ENCODE measurements around the gene TRAM2. TPM values are rescaled to one million over a fixed set of nuclear protein-coding genes. Genes with fewer than 3 reads are reported as not detected.

The TRAM2 gene
- polyA plus RNA-seq, 3 donors, result 43.2 to 47.6 (median 46.4) TPM

GRCh38 chr6:52598123-52598823 lies 21.4 kb upstream of the TRAM2 start:
- DNase-seq (ENCODE audit: extremely low read depth in 1 of 11, low read depth in 9 of 11, low spot score in 4 of 11), result peak in 7 of 11 donors; percentile 50 to 77 (median 56)

GRCh38 chr6:52597738-52598122 lies 20.9 kb upstream of the TRAM2 start:
- DNase-seq (ENCODE audit: extremely low read depth in 1 of 11, low read depth in 9 of 11, low spot score in 4 of 11), result no peak

- DNase-seq (ENCODE audit: extremely low read depth in 1 of 11, low read depth in 9 of 11, low spot score in 4 of 11), result no peak
Observed at GRCh38 chr6:52596371-52597028, 19.6 kb upstream of the TRAM2 start.

- peak in 1 of 11 donors; percentile 52 for DNase-seq (ENCODE audit: extremely low read depth in 1 of 11, low read depth in 9 of 11, low spot score in 4 of 11)
Observed at GRCh38 chr6:52595796-52596130, 18.9 kb upstream of the TRAM2 start.

DNA sequence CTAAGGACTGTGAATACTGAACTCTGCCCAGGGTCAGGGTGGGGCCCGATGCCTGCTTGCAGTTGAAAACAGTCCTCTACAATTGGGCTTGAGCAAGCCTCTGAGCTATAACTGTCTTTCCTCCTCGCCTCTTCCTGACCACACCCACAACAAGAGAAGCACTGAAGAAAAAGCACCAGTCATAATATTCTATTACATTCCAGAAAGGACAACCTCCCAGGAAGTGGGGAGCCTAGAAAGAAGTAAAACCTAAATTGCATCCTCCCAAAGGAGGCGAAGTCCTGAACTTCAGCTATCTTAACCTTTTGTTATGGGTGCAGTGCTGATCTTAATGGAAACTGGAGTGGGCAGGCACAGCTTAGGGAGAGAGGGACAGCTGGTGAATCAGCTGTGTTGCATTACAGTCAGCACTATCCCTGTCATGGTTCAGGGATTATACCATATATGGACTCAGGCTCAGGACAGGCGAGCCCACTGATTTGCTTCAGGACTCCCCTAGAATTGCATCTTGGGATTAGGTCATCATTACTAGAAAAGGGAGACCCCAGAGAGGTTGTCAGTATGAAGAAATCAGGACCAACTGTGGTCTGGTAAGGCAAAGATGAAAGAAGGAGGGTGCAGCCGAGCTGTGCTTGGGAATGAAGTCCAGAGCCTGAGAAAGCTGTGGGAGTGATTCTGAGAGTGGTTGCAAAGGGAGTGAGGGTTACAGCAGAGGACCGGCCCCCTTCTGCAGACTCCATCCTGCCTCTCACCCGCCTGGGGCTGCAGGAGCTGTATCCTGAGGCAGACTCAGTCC lies 18.3 kb upstream of the TRAM2 start:
- peak in 6 of 11 donors; percentile 69 to 89 (median 78) for DNase-seq (ENCODE audit: extremely low read depth in 1 of 11, low read depth in 9 of 11, low spot score in 4 of 11)

DNA sequence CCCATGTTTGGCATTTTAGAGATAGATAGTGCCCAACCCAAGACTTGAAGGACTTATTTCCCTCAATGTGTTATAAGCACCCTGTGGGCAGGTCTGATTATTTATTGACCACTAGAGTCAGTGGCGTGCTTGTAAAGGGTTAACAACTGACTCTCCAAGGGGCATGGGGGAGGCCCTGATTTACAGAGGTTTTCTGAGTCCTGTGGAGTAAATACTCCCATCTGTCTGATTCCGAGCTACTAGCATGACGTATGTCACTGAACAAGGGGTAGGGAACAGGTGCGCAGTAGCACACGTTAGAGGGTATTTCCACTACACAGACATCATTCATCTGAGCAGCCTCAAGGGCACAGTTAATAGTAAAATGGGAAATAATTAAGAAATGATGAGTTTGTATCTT lies 17.4 kb upstream of the TRAM2 start:
- DNase-seq (ENCODE audit: extremely low read depth in 1 of 11, low read depth in 9 of 11, low spot score in 4 of 11), result no peak

DNA sequence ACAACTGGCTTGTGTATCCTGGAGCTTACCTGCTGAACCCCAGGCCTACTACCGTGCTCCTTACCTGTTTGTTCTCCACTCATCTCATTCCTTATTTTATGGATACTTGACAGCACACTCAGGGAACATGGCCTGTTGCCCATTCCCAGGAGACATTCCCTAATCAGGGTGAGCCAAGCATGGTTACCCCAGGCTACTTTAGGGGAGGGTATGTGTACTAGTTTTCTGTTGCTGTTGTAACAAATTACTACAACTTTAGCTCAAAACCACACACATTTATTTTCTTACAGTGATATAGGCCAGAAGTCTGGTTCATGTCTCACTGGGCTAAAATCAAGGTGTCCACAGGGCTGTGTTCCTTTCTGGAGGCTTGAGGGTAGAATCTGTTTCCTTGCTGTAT lies 15.0 kb upstream of the TRAM2 start:
- no peak for DNase-seq (ENCODE audit: extremely low read depth in 1 of 11, low read depth in 9 of 11, low spot score in 4 of 11)

- no peak for DNase-seq (ENCODE audit: extremely low read depth in 1 of 11, low read depth in 9 of 11, low spot score in 4 of 11)
Observed at GRCh38 chr6:52590152-52590891, 13.5 kb upstream of the TRAM2 start.

DNA sequence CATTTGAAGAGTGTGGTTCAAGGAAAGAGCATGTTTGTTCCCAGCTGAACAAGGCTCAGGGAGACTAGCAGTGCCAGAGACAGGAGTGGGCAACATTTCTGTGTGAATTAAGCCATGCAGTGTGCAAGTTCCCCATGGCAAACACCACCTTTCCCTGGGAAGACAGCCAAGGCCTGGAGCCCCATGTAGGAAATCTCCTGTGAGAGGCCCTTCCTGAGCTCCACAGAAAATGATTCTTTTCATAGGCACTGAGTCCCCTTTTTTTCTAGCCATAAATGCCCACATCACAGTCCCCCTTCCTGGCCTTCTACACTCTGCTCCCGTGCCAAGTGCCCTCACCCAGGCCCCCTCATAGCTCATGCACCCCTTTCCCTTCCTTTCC lies 11.8 kb upstream of the TRAM2 start:
- no peak for DNase-seq (ENCODE audit: extremely low read depth in 1 of 11, low read depth in 9 of 11, low spot score in 4 of 11)

GRCh38 chr6:52588087-52588709 lies 11.3 kb upstream of the TRAM2 start:
- no peak for DNase-seq (ENCODE audit: extremely low read depth in 1 of 11, low read depth in 9 of 11, low spot score in 4 of 11)

GRCh38 chr6:52587001-52587400 lies 10.1 kb upstream of the TRAM2 start:
- no peak for DNase-seq (ENCODE audit: extremely low read depth in 1 of 11, low read depth in 9 of 11, low spot score in 4 of 11)

DNA sequence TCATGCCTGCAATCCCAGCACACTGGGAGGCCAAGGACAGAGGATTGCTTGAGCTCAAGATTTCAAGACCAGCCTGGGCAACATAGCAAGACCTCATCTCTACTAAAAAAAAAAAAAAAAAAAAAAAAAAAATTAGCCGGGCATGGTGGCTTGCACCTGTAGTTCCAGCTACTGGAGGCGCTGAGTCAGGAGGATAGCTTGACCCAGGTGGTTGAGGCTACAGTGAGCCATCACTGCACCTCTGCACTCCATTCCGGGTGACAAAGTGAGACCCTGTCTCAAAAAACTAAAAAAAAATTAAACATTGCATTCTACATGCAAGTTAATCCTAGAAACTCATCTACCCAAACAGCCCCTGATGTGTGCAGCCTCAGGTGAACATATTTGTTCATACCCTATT lies 7.3 kb upstream of the TRAM2 start:
- DNase-seq (ENCODE audit: extremely low read depth in 1 of 11, low read depth in 9 of 11, low spot score in 4 of 11), result no peak

GRCh38 chr6:52582996-52583395 lies 6.1 kb upstream of the TRAM2 start:
- DNase-seq (ENCODE audit: extremely low read depth in 1 of 11, low read depth in 9 of 11, low spot score in 4 of 11), result no peak

DNA sequence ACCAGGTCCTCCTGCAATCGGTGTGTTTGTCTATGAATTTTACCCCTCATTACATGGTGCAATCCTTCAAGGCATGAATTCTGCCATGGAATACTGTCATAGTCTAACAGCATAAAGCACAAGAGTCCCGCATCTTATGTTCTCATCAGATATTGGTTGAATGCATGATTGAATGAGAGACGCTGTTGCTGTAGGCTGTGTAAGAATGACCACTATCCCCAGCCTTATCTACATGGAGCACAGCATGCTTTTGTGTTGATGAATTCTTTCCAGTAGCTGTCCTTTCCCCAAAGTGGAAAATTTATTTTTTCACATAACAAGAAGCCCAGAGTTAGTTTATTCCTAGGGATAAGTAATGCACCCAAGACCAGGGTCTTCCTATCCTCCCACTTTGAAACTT lies 5.6 kb upstream of the TRAM2 start:
- DNase-seq (ENCODE audit: extremely low read depth in 1 of 11, low read depth in 9 of 11, low spot score in 4 of 11), result no peak

DNA sequence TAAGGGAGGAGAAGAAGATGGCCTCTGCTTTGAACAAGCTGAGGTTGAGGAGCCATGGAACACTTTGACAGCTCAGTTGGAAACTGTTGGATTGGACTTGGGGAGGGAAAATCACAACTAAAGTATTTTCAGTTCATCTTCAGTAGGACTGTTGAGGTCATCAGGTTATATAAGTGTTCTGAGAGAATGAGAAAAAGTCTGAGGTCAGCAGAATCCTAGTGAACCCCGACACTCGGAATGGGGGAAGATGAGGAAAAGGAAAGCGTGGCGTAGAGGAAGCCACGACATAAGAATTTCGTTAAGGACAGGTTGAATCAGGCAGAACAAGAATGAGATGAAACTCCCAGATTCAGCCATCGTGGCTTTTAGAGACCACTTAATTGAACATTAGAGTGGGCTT lies 4.0 kb upstream of the TRAM2 start:
- DNase-seq (ENCODE audit: extremely low read depth in 1 of 11, low read depth in 9 of 11, low spot score in 4 of 11), result no peak

GRCh38 chr6:52579006-52579660 lies 2.3 kb upstream of the TRAM2 start:
- DNase-seq (ENCODE audit: extremely low read depth in 1 of 11, low read depth in 9 of 11, low spot score in 4 of 11), result no peak

GRCh38 chr6:52577778-52578463 lies 1.1 kb upstream of the TRAM2 start:
- no peak for DNase-seq (ENCODE audit: extremely low read depth in 1 of 11, low read depth in 9 of 11, low spot score in 4 of 11)

GRCh38 chr6:52576392-52577021 lies 353 bp downstream of the TRAM2 start:
- peak in 2 of 11 donors; percentile 48 to 55 for DNase-seq (ENCODE audit: extremely low read depth in 1 of 11, low read depth in 9 of 11, low spot score in 4 of 11)

Measured in renal cortex interstitium (tissue), 11 donors.